Progenitor cell of endocrine pancreas (in vitro differentiated cells): ENCODE measurements around the gene APBB2. TPM values are rescaled to one million over a fixed set of nuclear protein-coding genes. Genes with fewer than 3 reads are reported as not detected.

Source experiments
- DNase-seq: peaks from one replicate; pipeline ENCODE4 v3.0.0; 2021; ENCODE audit warnings: low spot score; ENCODE audit not compliant: unreplicated experiment
- H3K27ac Mint-ChIP-seq: 2 replicates; pipeline ENCODE4 v1.8.0; 2021; ENCODE audit warnings: mild to moderate bottlenecking, moderate library complexity, mixed read lengths
- H3K27me3 Mint-ChIP-seq: 2 replicates; pipeline ENCODE4 v1.8.0; 2021; ENCODE audit warnings: mixed read lengths
- H3K36me3 Mint-ChIP-seq: 2 replicates; pipeline ENCODE4 v1.8.0; 2022; ENCODE audit warnings: mixed read lengths; ENCODE audit not compliant: insufficient read depth
- H3K4me1 Mint-ChIP-seq: 2 replicates; pipeline ENCODE4 v1.8.0; 2021; ENCODE audit warnings: low read depth, mixed read lengths
- H3K4me3 Mint-ChIP-seq: 2 replicates; pipeline ENCODE4 v1.8.0; 2021; ENCODE audit warnings: low read depth, mild to moderate bottlenecking, moderate library complexity, mixed read lengths
- H3K9me3 Mint-ChIP-seq: 2 replicates; pipeline ENCODE4 v1.8.0; 2021; ENCODE audit warnings: low read depth, mixed read lengths
- total RNA-seq: library from RNA; stranded (reverse); gene quantifications from 2 replicates; pipeline ENCODE4 v1.2.1, GENCODE V29; 2021
- TF ChIP-seq, protein P1 (sequence below): fragments of 200-600 bp; sonication (generic); IDR thresholded peaks from one replicate; pipeline ENCODE4 v1.5.0; 2021; ENCODE audit warnings: antibody characterized with exemption, mild to moderate bottlenecking; ENCODE audit not compliant: unreplicated experiment

The APBB2 gene
- total RNA-seq, 1 donor from 2014 or later = 61.7 TPM

- TF ChIP-seq, protein P1, sequence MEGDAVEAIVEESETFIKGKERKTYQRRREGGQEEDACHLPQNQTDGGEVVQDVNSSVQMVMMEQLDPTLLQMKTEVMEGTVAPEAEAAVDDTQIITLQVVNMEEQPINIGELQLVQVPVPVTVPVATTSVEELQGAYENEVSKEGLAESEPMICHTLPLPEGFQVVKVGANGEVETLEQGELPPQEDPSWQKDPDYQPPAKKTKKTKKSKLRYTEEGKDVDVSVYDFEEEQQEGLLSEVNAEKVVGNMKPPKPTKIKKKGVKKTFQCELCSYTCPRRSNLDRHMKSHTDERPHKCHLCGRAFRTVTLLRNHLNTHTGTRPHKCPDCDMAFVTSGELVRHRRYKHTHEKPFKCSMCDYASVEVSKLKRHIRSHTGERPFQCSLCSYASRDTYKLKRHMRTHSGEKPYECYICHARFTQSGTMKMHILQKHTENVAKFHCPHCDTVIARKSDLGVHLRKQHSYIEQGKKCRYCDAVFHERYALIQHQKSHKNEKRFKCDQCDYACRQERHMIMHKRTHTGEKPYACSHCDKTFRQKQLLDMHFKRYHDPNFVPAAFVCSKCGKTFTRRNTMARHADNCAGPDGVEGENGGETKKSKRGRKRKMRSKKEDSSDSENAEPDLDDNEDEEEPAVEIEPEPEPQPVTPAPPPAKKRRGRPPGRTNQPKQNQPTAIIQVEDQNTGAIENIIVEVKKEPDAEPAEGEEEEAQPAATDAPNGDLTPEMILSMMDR = no peak
- Mint-ChIP-seq H3K9me3 (no peaks in the 10 kb centered on the region), H3K36me3 (peaks cover 7% of the 10 kb centered on the region), H3K4me1 (peaks cover 35% of the 10 kb centered on the region), H3K27ac (peak overlapping the region; percentile 85), H3K27me3 (no peaks in the 10 kb centered on the region), H3K4me3 (no peak overlapping the region)
- DNase-seq = no peak
These were observed 340.0 kb downstream of the APBB2 start for GRCh38 chr4:40874331-40874730.

DNA sequence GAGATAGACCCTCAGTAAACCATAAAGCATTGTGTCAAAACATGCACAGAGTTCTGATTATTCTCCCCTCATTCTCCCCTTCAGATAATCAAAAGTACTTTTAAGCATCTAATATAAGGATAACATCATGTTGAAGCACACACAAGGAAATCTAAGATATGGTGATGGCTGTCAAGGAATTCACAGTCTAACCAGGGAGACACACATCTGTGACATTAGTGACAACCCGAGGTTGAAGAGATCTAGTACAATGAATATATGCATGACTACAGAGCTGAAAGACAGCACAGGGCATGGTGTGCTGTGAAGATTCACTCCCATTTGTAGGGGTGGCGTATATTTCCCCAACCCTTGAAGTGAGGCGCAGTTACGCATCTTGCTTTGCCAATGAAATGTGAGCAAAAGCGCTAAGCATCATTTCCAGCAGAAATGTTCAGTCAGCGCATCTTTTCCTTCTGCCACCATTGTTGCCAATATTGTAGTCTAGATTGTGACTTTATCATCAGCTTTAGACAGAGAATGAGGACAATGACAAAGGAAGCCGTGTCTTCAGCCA is 342.6 kb downstream of the APBB2 start:
- Mint-ChIP-seq H3K36me3 (no peaks in the 10 kb centered on the region), H3K4me3 (no peak overlapping the region), H3K9me3 (no peaks in the 10 kb centered on the region), H3K4me1 (peaks cover 28% of the 10 kb centered on the region), H3K27ac (no peak overlapping the region), H3K27me3 (no peaks in the 10 kb centered on the region)
- TF ChIP-seq, protein P1 = no peak
- DNase-seq = no peak

DNA sequence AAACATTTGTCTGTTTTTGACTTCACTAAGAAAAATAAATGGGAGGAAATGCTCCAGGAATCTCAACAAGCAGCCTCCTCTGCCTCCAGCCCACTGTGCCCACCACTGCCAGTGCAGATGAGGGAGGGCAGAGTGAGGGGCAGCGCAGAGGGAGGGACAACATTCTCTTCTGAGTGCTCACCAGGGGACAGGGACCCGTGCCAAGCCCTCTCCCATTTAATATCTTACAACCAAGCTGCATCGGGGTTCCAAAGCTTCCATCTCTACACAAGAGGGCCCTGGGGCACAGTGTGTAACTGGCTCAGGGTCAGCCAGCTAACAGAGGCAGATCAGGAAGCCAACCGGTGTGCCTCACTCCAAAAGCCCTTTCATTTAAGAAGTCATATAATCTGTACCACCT is 344.2 kb downstream of the APBB2 start:
- Mint-ChIP-seq H3K4me3 (no peak overlapping the region), H3K9me3 (no peaks in the 10 kb centered on the region), H3K36me3 (no peaks in the 10 kb centered on the region), H3K27me3 (no peaks in the 10 kb centered on the region), H3K4me1 (peaks cover 30% of the 10 kb centered on the region), H3K27ac (no peak overlapping the region)
- TF ChIP-seq, protein P1 = no peak
- DNase-seq = no peak

GRCh38 chr4:40865696-40866095 is 348.6 kb downstream of the APBB2 start:
- Mint-ChIP-seq H3K36me3 (no peaks in the 10 kb centered on the region), H3K27me3 (no peaks in the 10 kb centered on the region), H3K4me1 (peaks cover 10% of the 10 kb centered on the region), H3K9me3 (no peaks in the 10 kb centered on the region), H3K27ac (no peak overlapping the region), H3K4me3 (no peak overlapping the region)
- TF ChIP-seq, protein P1 = no peak
- no peak for DNase-seq

DNA sequence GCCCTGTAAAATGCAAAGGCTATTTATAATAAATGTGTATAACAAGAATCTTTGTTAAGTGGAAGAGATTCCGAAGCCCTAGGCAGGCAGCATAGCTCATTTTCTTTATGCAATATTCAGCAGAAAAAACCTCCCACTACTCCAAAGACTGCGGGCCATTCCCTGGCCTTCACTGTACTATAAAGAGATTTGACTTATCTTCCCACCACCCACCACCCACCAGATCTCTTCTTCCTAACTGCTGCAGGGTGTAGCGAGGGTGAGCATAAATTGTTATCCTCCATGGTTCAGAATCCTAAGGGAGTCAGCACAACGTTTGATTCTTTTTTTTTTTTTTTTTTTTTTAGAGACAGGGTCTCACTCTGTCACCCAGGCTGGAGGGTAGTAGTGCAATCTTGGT is 349.8 kb downstream of the APBB2 start:
- Mint-ChIP-seq H3K9me3 (no peaks in the 10 kb centered on the region), H3K36me3 (no peaks in the 10 kb centered on the region), H3K27ac (no peak overlapping the region), H3K27me3 (peaks cover 3% of the 10 kb centered on the region), H3K4me3 (no peak overlapping the region), H3K4me1 (peaks cover 10% of the 10 kb centered on the region)
- DNase-seq = no peak
- TF ChIP-seq, protein P1 = no peak
